Activated CD4-positive, alpha-beta T cell treated with anti-CD3 and anti-CD28 coated beads for 36 hours (primary cell): Measurements from ENCODE around the gene NLRP4. TPM values are rescaled to one million over a fixed set of nuclear protein-coding genes. Genes with fewer than 3 reads are reported as not detected.

Source experiments
- ATAC-seq: fragments of 200-7000 bp; cut with Tn5 transposase; one replicate; pipeline ENCODE4 v1.10.0; 2021; ENCODE audit warnings: mild to moderate bottlenecking, moderate library complexity
- CTCF ChIA-PET: fragments of 350-600 bp; sonication (Branson Sonifier 250); formaldehyde crosslinking; loops from one replicate; lab custom pipeline; 2021; ENCODE audit warnings: antibody characterized with exemption; lab: Charles Lee
- POLR2A ChIA-PET: fragments of 350-600 bp; sonication (Branson Sonifier 250); formaldehyde crosslinking; loops from one replicate; lab custom pipeline; 2021; ENCODE audit warnings: antibody characterized with exemption, inconsistent platforms; lab: Charles Lee
- DNase-seq: peaks from one replicate; pipeline ENCODE4 v3.0.0-alpha.2; 2020
- H3K27ac Mint-ChIP-seq: one replicate; pipeline ENCODE4 v1.8.0; 2021; ENCODE audit warnings: mixed read lengths
- H3K27me3 Mint-ChIP-seq: one replicate; pipeline ENCODE4 v1.8.0; 2021; ENCODE audit warnings: mixed read lengths
- H3K36me3 Mint-ChIP-seq: one replicate; pipeline ENCODE4 v1.8.0; 2021; ENCODE audit warnings: low read depth, mixed read lengths
- H3K4me1 Mint-ChIP-seq: one replicate; pipeline ENCODE4 v1.8.0; 2021; ENCODE audit warnings: mixed read lengths
- H3K4me3 Mint-ChIP-seq: one replicate; pipeline ENCODE4 v1.8.0; 2021; ENCODE audit warnings: mild to moderate bottlenecking, moderate library complexity, mixed read lengths
- H3K9me3 Mint-ChIP-seq: one replicate; pipeline ENCODE4 v1.8.0; 2021; ENCODE audit warnings: low read depth, mixed read lengths
- intact Hi-C, 2 experiments: fragments of 100-400 bp; cut with DNase I in 1 of 2; cut with micrococcal nuclease in 1 of 2; formaldehyde crosslinking; loops; one replicate each; pipeline versions ENCODE4 v1.14.2 to v1.15.1; 2022 to 2024; cut with DNase I, micrococcal nuclease
- total RNA-seq, 2 experiments: library from RNA; stranded (reverse); gene quantifications; one replicate each; pipeline ENCODE4 v1.2.3, GENCODE V29; 2021

NLRP4 gene
- total RNA-seq, 2 experiments from 2014 or later = not detected

GRCh38 chr19:55838251-55838650, 1.9 kb downstream of the NLRP4 start:
- Mint-ChIP-seq H3K4me3 (no peak overlapping the region), H3K27ac (no peak overlapping the region), H3K9me3 (peaks cover 14% of the 10 kb centered on the region), H3K36me3 (no peaks in the 10 kb centered on the region), H3K27me3 (no peaks in the 10 kb centered on the region), H3K4me1 (no peaks in the 10 kb centered on the region)
- ATAC-seq = no peak
- intact Hi-C loops = no loop called here
- ChIA-PET CTCF (interaction anchor here (0.6 to 0.7 kb wide), 2 partner anchors 10 to 108 kb away, joined by 3 to 4 read pairs; no protein-coding TSS in a partner anchor), POLR2A (no interaction called here)
- DNase-seq = no peak

- Mint-ChIP-seq H3K4me3 (no peak overlapping the region), H3K4me1 (no peaks in the 10 kb centered on the region), H3K27ac (no peak overlapping the region), H3K27me3 (no peaks in the 10 kb centered on the region), H3K9me3 (peaks cover 16% of the 10 kb centered on the region), H3K36me3 (no peaks in the 10 kb centered on the region)
- intact Hi-C loops = no loop called here
- DNase-seq (no peak), ATAC-seq (no peak)
- CTCF ChIA-PET = interaction anchor here (0.6 to 0.7 kb wide), 2 partner anchors 11 to 108 kb away, joined by 3 to 4 read pairs; no protein-coding TSS in a partner anchor
- POLR2A ChIA-PET = no interaction called here
Measured at GRCh38 chr19:55838906-55839305, 2.6 kb downstream of the NLRP4 start.

- Mint-ChIP-seq H3K4me1 (no peaks in the 10 kb centered on the region), H3K9me3 (peaks cover 8% of the 10 kb centered on the region), H3K4me3 (no peak overlapping the region), H3K27ac (no peak overlapping the region), H3K36me3 (no peaks in the 10 kb centered on the region), H3K27me3 (no peaks in the 10 kb centered on the region)
- no peak for ATAC-seq
- ChIA-PET CTCF (no interaction called here), POLR2A (no interaction called here)
- intact Hi-C loops = no loop called here
- no peak for DNase-seq
Measured at GRCh38 chr19:55855160-55855559, 18.8 kb downstream of the NLRP4 start.

- Mint-ChIP-seq H3K27me3 (no peaks in the 10 kb centered on the region), H3K27ac (no peak overlapping the region), H3K4me3 (no peak overlapping the region), H3K36me3 (no peaks in the 10 kb centered on the region), H3K4me1 (no peaks in the 10 kb centered on the region), H3K9me3 (peaks cover 2% of the 10 kb centered on the region)
- ChIA-PET POLR2A (no interaction called here), CTCF (no interaction called here)
- intact Hi-C loops = no loop called here
- no peak for DNase-seq
- no peak for ATAC-seq
Measured at GRCh38 chr19:55857149-55857548, 20.8 kb downstream of the NLRP4 start.

- Mint-ChIP-seq H3K4me1 (no peaks in the 10 kb centered on the region), H3K9me3 (peaks cover 2% of the 10 kb centered on the region)
Measured at GRCh38 chr19:55857974-55858373, 21.6 kb downstream of the NLRP4 start.

GRCh38 chr19:55858401-55858800, 22.1 kb downstream of the NLRP4 start:
- no peaks in the 10 kb centered on the region for H3K27me3 Mint-ChIP-seq
- no peak for ATAC-seq
- H3K9me3 Mint-ChIP-seq = peaks cover 5% of the 10 kb centered on the region
- CTCF ChIA-PET = no interaction called here
- no peak overlapping the region for H3K27ac Mint-ChIP-seq
- no peaks in the 10 kb centered on the region for H3K4me1 Mint-ChIP-seq
- no peak for DNase-seq
- no peak overlapping the region for H3K4me3 Mint-ChIP-seq
- no peaks in the 10 kb centered on the region for H3K36me3 Mint-ChIP-seq
- POLR2A ChIA-PET = no interaction called here
- intact Hi-C loops = no loop called here

More at GRCh38 chr19:55857974-55858373, 21.6 kb downstream of the NLRP4 start:
- DNase-seq (no peak), ATAC-seq (no peak)
- Mint-ChIP-seq H3K36me3 (no peaks in the 10 kb centered on the region), H3K27me3 (no peaks in the 10 kb centered on the region), H3K4me3 (no peak overlapping the region), H3K27ac (no peak overlapping the region)
- POLR2A ChIA-PET = no interaction called here
- intact Hi-C loops = no loop called here
- CTCF ChIA-PET = interaction anchor here (0.6 kb wide), 1 partner anchor 393 kb away, joined by 4 read pairs; no protein-coding TSS in a partner anchor

GRCh38 chr19:55858969-55859368, 22.6 kb downstream of the NLRP4 start:
- H3K4me3 Mint-ChIP-seq = no peak overlapping the region
- H3K36me3 Mint-ChIP-seq = no peaks in the 10 kb centered on the region
- POLR2A ChIA-PET = no interaction called here
- H3K9me3 Mint-ChIP-seq = peaks cover 5% of the 10 kb centered on the region
- H3K27me3 Mint-ChIP-seq = no peaks in the 10 kb centered on the region
- H3K4me1 Mint-ChIP-seq = no peaks in the 10 kb centered on the region
- intact Hi-C loops = no loop called here
- DNase-seq (no peak), ATAC-seq (no peak)
- CTCF ChIA-PET = interaction anchor here (1.2 kb wide), 1 partner anchor 217 kb away, joined by 3 read pairs; no protein-coding TSS in a partner anchor
- H3K27ac Mint-ChIP-seq = no peak overlapping the region

- no peak for ATAC-seq
- POLR2A ChIA-PET = no interaction called here
Measured at GRCh38 chr19:55866521-55866920, 30.2 kb downstream of the NLRP4 start.

GRCh38 chr19:55867101-55867500, 30.8 kb downstream of the NLRP4 start:
- intact Hi-C loops = no loop called here
- Mint-ChIP-seq H3K9me3 (peaks cover 21% of the 10 kb centered on the region), H3K27me3 (peaks cover 2% of the 10 kb centered on the region), H3K27ac (no peak overlapping the region), H3K4me1 (no peaks in the 10 kb centered on the region), H3K36me3 (peaks cover 1% of the 10 kb centered on the region), H3K4me3 (no peak overlapping the region)
- POLR2A ChIA-PET = no interaction called here
- CTCF ChIA-PET = no interaction called here
- no peak for ATAC-seq
- DNase-seq = no peak

More at GRCh38 chr19:55866521-55866920, 30.2 kb downstream of the NLRP4 start:
- DNase-seq = no peak
- H3K9me3 Mint-ChIP-seq = peaks cover 21% of the 10 kb centered on the region
- H3K27me3 Mint-ChIP-seq = peaks cover 2% of the 10 kb centered on the region
- H3K4me1 Mint-ChIP-seq = no peaks in the 10 kb centered on the region
- no peak overlapping the region for H3K27ac Mint-ChIP-seq
- no peak overlapping the region for H3K4me3 Mint-ChIP-seq
- CTCF ChIA-PET = no interaction called here
- intact Hi-C loops = no loop called here
- H3K36me3 Mint-ChIP-seq = peaks cover 1% of the 10 kb centered on the region

GRCh38 chr19:55870736-55871135, 34.4 kb downstream of the NLRP4 start:
- intact Hi-C loops = no loop called here

GRCh38 chr19:55877211-55877610, 40.9 kb downstream of the NLRP4 start:
- ATAC-seq = no peak
- Mint-ChIP-seq H3K4me3 (no peak overlapping the region), H3K36me3 (no peaks in the 10 kb centered on the region), H3K9me3 (peaks cover 25% of the 10 kb centered on the region), H3K27ac (no peak overlapping the region), H3K27me3 (peaks cover 3% of the 10 kb centered on the region), H3K4me1 (no peaks in the 10 kb centered on the region)
- POLR2A ChIA-PET = no interaction called here
- CTCF ChIA-PET = no interaction called here
- intact Hi-C loops = no loop called here
- no peak for DNase-seq

More at GRCh38 chr19:55870736-55871135, 34.4 kb downstream of the NLRP4 start:
- H3K9me3 Mint-ChIP-seq = peaks cover 30% of the 10 kb centered on the region
- CTCF ChIA-PET = interaction anchor here (1.4 kb wide), 1 partner anchor 19 kb away, joined by 3 read pairs; no protein-coding TSS in a partner anchor
- no peak overlapping the region for H3K27ac Mint-ChIP-seq
- H3K4me1 Mint-ChIP-seq = no peaks in the 10 kb centered on the region
- no peak overlapping the region for H3K4me3 Mint-ChIP-seq
- H3K27me3 Mint-ChIP-seq = peaks cover 3% of the 10 kb centered on the region
- DNase-seq (no peak), ATAC-seq (no peak)
- POLR2A ChIA-PET = no interaction called here
- peaks cover 1% of the 10 kb centered on the region for H3K36me3 Mint-ChIP-seq

- ChIA-PET CTCF (interaction anchor here (0.7 kb wide), 1 partner anchor 57 kb away, joined by 3 read pairs; no protein-coding TSS in a partner anchor), POLR2A (no interaction called here)
- H3K4me1 Mint-ChIP-seq = no peaks in the 10 kb centered on the region
- H3K36me3 Mint-ChIP-seq = no peaks in the 10 kb centered on the region
- intact Hi-C loops = no loop called here
- no peak for ATAC-seq
- H3K4me3 Mint-ChIP-seq = no peak overlapping the region
- no peak overlapping the region for H3K27ac Mint-ChIP-seq
- H3K27me3 Mint-ChIP-seq = peaks cover 4% of the 10 kb centered on the region
- DNase-seq = no peak
- H3K9me3 Mint-ChIP-seq = peaks cover 11% of the 10 kb centered on the region
Measured at GRCh38 chr19:55882626-55883025, 46.3 kb downstream of the NLRP4 start.
